Neural cell (in vitro differentiated cells): ENCODE data around the gene WFDC12. TPM values are rescaled to one million over a fixed set of nuclear protein-coding genes. Genes with fewer than 3 reads are reported as not detected.

Experiments
- H2AFZ ChIP-seq: fragments of 200-600, 300-800 bp; sonication (generic), shearing (Covaris generic); 2 replicates; pipeline ENCODE4 v1.6.0; 2014; ENCODE audit warnings: low read depth, mild to moderate bottlenecking, antibody characterized with exemption, low read length, moderate library complexity
- H3F3A ChIP-seq: fragments of 200-600 bp; shearing (Covaris generic); 2 replicates; pipeline ENCODE4 v1.6.1; 2016; ENCODE audit warnings: mild to moderate bottlenecking, moderate library complexity, mixed read lengths, antibody characterized with exemption, low read length; ENCODE audit not compliant: insufficient read depth, poor library complexity, severe bottlenecking
- H3K27ac ChIP-seq: fragments of 200-600, 300-800 bp; sonication (generic), shearing (Covaris generic); 2 replicates; pipeline ENCODE4 v1.5.1; 2014; ENCODE audit warnings: mild to moderate bottlenecking, low read length, moderate library complexity
- H3K27me3 ChIP-seq: fragments of 300-800, 200-600 bp; sonication (generic), shearing (Covaris generic); 2 replicates; pipeline ENCODE4 v1.6.0; 2014; ENCODE audit warnings: mild to moderate bottlenecking, low read depth, low read length, moderate library complexity; ENCODE audit not compliant: insufficient read depth
- H3K36me3 ChIP-seq: fragments of 300-800, 200-600 bp; sonication (generic), shearing (Covaris generic); 2 replicates; pipeline ENCODE4 v1.5.1; 2014; ENCODE audit warnings: mild to moderate bottlenecking, antibody characterized with exemption, low read length, moderate library complexity; ENCODE audit not compliant: insufficient read depth
- H3K4me2 ChIP-seq: fragments of 300-800, 200-600 bp; sonication (generic), shearing (Covaris generic); 2 replicates; pipeline ENCODE4 v1.6.0; 2014; ENCODE audit warnings: mild to moderate bottlenecking, low read length
- H3K4me3 ChIP-seq: fragments of 300-800, 200-600 bp; sonication (generic), shearing (Covaris generic); 2 replicates; pipeline ENCODE4 v1.5.1; 2014; ENCODE audit warnings: mild to moderate bottlenecking, low read length, moderate library complexity
- H3K79me2 ChIP-seq: fragments of 200-600 bp; shearing (Covaris generic); replicated peaks from 2 replicates; pipeline ENCODE4 v1.6.0; 2014; ENCODE audit warnings: mild to moderate bottlenecking, low read length, moderate library complexity; ENCODE audit not compliant: insufficient read depth
- H3K9ac ChIP-seq: fragments of 300-800, 200-600 bp; sonication (generic), shearing (Covaris generic); 2 replicates; pipeline ENCODE4 v1.6.1; 2016; ENCODE audit warnings: mild to moderate bottlenecking, low read length, mixed read lengths
- H3K9me2 ChIP-seq: fragments of 200-600 bp; shearing (Covaris generic); 2 replicates; pipeline ENCODE4 v1.6.1; 2016; ENCODE audit warnings: mild to moderate bottlenecking, low read length, mixed read lengths; ENCODE audit not compliant: insufficient read depth
- H3K9me3 ChIP-seq: fragments of 200-600, 300-800 bp; sonication (generic), shearing (Covaris generic); 2 replicates; pipeline ENCODE4 v1.6.1; 2016; ENCODE audit warnings: mild to moderate bottlenecking, mixed run types, low read length, moderate library complexity, mixed read lengths
- H4K20me1 ChIP-seq: fragments of 200-600 bp; shearing (Covaris generic); 2 replicates; pipeline ENCODE4 v1.6.1; 2016; ENCODE audit warnings: mild to moderate bottlenecking, mixed run types; ENCODE audit not compliant: insufficient read depth
- EP300 ChIP-seq: fragments of 450-650 bp; conservative IDR thresholded peaks from 2 replicates; pipeline ENCODE4 v1.6.1; 2014; ENCODE audit warnings: antibody characterized with exemption, mild to moderate bottlenecking, moderate library complexity; ENCODE audit not compliant: poor library complexity, severe bottlenecking
- EZH2 ChIP-seq: fragments of 200-600, 300-800 bp; shearing (Covaris generic), sonication (generic); IDR thresholded peaks from 2 replicates; pipeline ENCODE4 v1.6.1; 2014; ENCODE audit warnings: antibody characterized with exemption, low read length, borderline replicate concordance, mild to moderate bottlenecking; ENCODE audit not compliant: insufficient read depth, poor library complexity, severe bottlenecking
- MXI1 ChIP-seq: fragments of 450-650 bp; conservative IDR thresholded peaks from 2 replicates; pipeline ENCODE4 v1.6.1; 2014; ENCODE audit warnings: antibody characterized with exemption, mild to moderate bottlenecking; ENCODE audit not compliant: poor library complexity, severe bottlenecking
- POLR2AphosphoS5 ChIP-seq: IDR thresholded peaks from 2 replicates; pipeline ENCODE4 v1.6.1; 2012
- RAD21 ChIP-seq: fragments of 450-650 bp; conservative IDR thresholded peaks from 2 replicates; pipeline ENCODE4 v1.6.1; 2014; ENCODE audit warnings: antibody characterized with exemption, mild to moderate bottlenecking, moderate library complexity
- SMC3 ChIP-seq: fragments of 450-650 bp; conservative IDR thresholded peaks from 2 replicates; pipeline ENCODE4 v1.6.1; 2014; ENCODE audit warnings: antibody characterized with exemption, mild to moderate bottlenecking, moderate library complexity; ENCODE audit not compliant: poor library complexity
- TAF1 ChIP-seq: IDR thresholded peaks from 2 replicates; pipeline ENCODE4 v1.6.1; 2012; ENCODE audit warnings: low read depth
- polyA plus RNA-seq: library from polyadenylated mRNA; depleted of rRNA; stranded (reverse); fragments of >200 nt; gene quantifications from 2 replicates; pipeline ENCODE4 v1.2.3, GENCODE V29; 2014
- TF ChIP-seq, protein P1 (sequence below): fragments of 450-650 bp; IDR thresholded peaks from 2 replicates; pipeline ENCODE4 v1.5.1; 2014; ENCODE audit warnings: antibody characterized with exemption, mild to moderate bottlenecking, moderate library complexity; ENCODE audit not compliant: poor library complexity, severe bottlenecking
- TF ChIP-seq, protein P2 (sequence below): IDR thresholded peaks from 2 replicates; pipeline ENCODE4 v1.6.1; 2012; ENCODE audit warnings: borderline replicate concordance

WFDC12 gene
- polyA plus RNA-seq, 1 donor from 2014 or later = not detected

DNA sequence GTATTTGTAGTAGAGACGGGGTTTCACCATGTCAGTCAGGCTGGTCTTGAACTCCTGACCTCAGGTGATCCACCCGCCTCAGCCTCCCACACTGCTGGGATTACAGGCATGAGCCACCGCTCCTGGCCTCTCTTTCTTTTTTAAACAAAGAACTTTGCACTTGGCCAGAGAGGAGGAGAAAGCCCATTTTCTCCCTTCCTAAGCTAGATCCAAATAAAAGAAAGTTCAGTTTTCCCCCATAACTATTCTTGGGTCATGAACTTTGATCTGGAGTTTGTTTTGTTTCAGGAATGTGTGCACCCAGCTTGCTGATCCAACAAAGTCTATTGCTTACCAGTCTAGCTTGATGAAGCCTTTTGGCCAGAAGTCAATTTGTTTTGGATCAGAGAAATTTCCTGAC is 46.7 kb downstream of the WFDC12 start:
- peaks cover 12% of the 10 kb centered on the region for H3K36me3 ChIP-seq
- no peak overlapping the region for H3K4me3 ChIP-seq

More for the DNA sequence above, 46.7 kb downstream of the WFDC12 start:
- Histone ChIP-seq H3K27me3 (no peaks in the 10 kb centered on the region), H3K9me3 (no peaks in the 10 kb centered on the region), H3K4me2 (no peak overlapping the region), H2AFZ (no peak overlapping the region), H4K20me1 (no peaks in the 10 kb centered on the region), H3K9ac (no peak overlapping the region), H3K9me2 (no peaks in the 10 kb centered on the region), H3K79me2 (no peaks in the 10 kb centered on the region), H3F3A (no peaks in the 10 kb centered on the region), H3K27ac (no peak overlapping the region)
- no peak for TF ChIP-seq EP300
- TF ChIP-seq, protein P1, sequence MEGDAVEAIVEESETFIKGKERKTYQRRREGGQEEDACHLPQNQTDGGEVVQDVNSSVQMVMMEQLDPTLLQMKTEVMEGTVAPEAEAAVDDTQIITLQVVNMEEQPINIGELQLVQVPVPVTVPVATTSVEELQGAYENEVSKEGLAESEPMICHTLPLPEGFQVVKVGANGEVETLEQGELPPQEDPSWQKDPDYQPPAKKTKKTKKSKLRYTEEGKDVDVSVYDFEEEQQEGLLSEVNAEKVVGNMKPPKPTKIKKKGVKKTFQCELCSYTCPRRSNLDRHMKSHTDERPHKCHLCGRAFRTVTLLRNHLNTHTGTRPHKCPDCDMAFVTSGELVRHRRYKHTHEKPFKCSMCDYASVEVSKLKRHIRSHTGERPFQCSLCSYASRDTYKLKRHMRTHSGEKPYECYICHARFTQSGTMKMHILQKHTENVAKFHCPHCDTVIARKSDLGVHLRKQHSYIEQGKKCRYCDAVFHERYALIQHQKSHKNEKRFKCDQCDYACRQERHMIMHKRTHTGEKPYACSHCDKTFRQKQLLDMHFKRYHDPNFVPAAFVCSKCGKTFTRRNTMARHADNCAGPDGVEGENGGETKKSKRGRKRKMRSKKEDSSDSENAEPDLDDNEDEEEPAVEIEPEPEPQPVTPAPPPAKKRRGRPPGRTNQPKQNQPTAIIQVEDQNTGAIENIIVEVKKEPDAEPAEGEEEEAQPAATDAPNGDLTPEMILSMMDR = no peak
- no peak for TF ChIP-seq MXI1
- TF ChIP-seq EZH2 = no peak
- TF ChIP-seq POLR2AphosphoS5 = no peak
- TF ChIP-seq, protein P2, sequence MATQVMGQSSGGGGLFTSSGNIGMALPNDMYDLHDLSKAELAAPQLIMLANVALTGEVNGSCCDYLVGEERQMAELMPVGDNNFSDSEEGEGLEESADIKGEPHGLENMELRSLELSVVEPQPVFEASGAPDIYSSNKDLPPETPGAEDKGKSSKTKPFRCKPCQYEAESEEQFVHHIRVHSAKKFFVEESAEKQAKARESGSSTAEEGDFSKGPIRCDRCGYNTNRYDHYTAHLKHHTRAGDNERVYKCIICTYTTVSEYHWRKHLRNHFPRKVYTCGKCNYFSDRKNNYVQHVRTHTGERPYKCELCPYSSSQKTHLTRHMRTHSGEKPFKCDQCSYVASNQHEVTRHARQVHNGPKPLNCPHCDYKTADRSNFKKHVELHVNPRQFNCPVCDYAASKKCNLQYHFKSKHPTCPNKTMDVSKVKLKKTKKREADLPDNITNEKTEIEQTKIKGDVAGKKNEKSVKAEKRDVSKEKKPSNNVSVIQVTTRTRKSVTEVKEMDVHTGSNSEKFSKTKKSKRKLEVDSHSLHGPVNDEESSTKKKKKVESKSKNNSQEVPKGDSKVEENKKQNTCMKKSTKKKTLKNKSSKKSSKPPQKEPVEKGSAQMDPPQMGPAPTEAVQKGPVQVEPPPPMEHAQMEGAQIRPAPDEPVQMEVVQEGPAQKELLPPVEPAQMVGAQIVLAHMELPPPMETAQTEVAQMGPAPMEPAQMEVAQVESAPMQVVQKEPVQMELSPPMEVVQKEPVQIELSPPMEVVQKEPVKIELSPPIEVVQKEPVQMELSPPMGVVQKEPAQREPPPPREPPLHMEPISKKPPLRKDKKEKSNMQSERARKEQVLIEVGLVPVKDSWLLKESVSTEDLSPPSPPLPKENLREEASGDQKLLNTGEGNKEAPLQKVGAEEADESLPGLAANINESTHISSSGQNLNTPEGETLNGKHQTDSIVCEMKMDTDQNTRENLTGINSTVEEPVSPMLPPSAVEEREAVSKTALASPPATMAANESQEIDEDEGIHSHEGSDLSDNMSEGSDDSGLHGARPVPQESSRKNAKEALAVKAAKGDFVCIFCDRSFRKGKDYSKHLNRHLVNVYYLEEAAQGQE = no peak
- TF ChIP-seq RAD21 = no peak
- TF ChIP-seq SMC3 = no peak
- TF ChIP-seq TAF1 = no peak

Other genes with a start within 250 kb of the WFDC12 start
- 242 and 279 TPM in 2 replicates for gene YWHAB, start 238.8 kb downstream of the WFDC12 start, polyA plus RNA-seq
- 3.6 and 6.2 TPM in 2 replicates for gene PABPC1L, start 214.4 kb downstream of the WFDC12 start, polyA plus RNA-seq
- gene TOMM34, start 164.1 kb downstream of the WFDC12 start, polyA plus RNA-seq = 10.0 and 11.7 TPM in 2 replicates
- gene STK4, start 158.0 kb downstream of the WFDC12 start, polyA plus RNA-seq = 12.5 and 14.0 TPM in 2 replicates
- not detected in 2 replicates for gene KCNS1, start 23.3 kb downstream of the WFDC12 start, polyA plus RNA-seq
- gene WFDC5, start 9.3 kb downstream of the WFDC12 start, polyA plus RNA-seq = not detected in 2 replicates
- gene PI3, start 50.4 kb upstream of the WFDC12 start, polyA plus RNA-seq = 1.4 TPM in 1 of 2 replicates, not detected in the other
- gene SEMG1, start 82.6 kb upstream of the WFDC12 start, polyA plus RNA-seq = not detected in 2 replicates
- not detected in 2 replicates for gene SEMG2, start 96.9 kb upstream of the WFDC12 start, polyA plus RNA-seq
- gene SLPI, start 130.1 kb upstream of the WFDC12 start, polyA plus RNA-seq = not detected in 2 replicates
- not detected in 2 replicates for gene RBPJL, start 182.4 kb upstream of the WFDC12 start, polyA plus RNA-seq
- not detected in 2 replicates for gene MATN4, start 183.8 kb upstream of the WFDC12 start, polyA plus RNA-seq
- gene SDC4, start 224.0 kb upstream of the WFDC12 start, polyA plus RNA-seq = 0.24 TPM in 1 of 2 replicates, not detected in the other
- gene SYS1, start 238.7 kb upstream of the WFDC12 start, polyA plus RNA-seq = 15.8 and 16.1 TPM in 2 replicates